ENCODE data around the gene SLC16A14.

DNA sequence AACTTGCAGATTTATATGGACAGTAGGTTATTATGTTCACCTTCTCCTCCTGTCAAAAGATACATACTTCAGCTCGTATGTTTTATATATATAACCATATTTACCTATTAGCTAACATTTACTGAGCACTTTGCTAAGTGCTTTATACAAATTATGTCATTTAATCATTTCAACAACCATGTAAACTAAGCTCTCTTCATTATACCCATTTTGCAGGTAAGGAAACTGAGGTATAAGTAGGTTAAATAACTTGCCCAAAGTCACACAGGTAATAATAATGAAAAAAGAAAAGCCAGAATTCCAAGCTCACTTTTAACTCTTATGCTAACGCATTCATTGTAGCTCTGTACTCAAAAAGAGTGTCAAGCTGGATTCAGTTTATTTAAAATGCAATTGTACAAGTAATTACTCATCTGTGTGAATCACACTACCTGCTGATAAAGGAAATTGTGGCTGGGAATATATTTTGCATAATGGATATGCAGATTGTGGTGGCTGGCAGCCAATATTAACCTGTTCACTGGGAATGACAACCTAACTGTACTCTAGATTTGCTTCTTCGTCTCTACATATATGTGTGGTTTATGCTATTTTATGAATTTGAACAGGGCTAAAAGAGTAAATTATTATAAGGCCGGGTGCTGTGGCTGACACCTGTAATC, 20.6 kb downstream of the SLC16A14 start:
- TF ChIP-seq STAT3 (IDR thresholded peaks at IDR 0.05; ENCODE audit: low read depth, low read length) (no peak), POLR2A (IDR thresholded peaks at IDR 0.05; ENCODE audit: low read depth, low read length) (no peak), TARDBP (IDR thresholded peaks at IDR 0.05; ENCODE audit: borderline replicate concordance) (no peak), SREBF2 (IDR thresholded peaks at IDR 0.05; ENCODE audit: low read length) (no peak), PML (IDR thresholded peaks at IDR 0.05; ENCODE audit: low read length) (no peak), HCFC1 (IDR thresholded peaks at IDR 0.05; ENCODE audit: low read length) (no peak), TAF1 (IDR thresholded peaks at IDR 0.05; ENCODE audit: borderline replicate concordance, low read depth, low read length) (no peak)
- TF ChIP-seq, protein P1, sequence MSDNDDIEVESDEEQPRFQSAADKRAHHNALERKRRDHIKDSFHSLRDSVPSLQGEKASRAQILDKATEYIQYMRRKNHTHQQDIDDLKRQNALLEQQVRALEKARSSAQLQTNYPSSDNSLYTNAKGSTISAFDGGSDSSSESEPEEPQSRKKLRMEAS (IDR thresholded peaks at IDR 0.05; ENCODE audit: low read depth, low read length): no peak
- TF ChIP-seq, protein P2, sequence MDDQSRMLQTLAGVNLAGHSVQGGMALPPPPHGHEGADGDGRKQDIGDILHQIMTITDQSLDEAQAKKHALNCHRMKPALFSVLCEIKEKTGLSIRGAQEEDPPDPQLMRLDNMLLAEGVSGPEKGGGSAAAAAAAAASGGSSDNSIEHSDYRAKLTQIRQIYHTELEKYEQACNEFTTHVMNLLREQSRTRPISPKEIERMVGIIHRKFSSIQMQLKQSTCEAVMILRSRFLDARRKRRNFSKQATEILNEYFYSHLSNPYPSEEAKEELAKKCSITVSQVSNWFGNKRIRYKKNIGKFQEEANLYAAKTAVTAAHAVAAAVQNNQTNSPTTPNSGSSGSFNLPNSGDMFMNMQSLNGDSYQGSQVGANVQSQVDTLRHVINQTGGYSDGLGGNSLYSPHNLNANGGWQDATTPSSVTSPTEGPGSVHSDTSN (IDR thresholded peaks at IDR 0.05; ENCODE audit: insufficient replicate concordance, low read depth, low read length): no peak
- TF ChIP-seq, protein P3, sequence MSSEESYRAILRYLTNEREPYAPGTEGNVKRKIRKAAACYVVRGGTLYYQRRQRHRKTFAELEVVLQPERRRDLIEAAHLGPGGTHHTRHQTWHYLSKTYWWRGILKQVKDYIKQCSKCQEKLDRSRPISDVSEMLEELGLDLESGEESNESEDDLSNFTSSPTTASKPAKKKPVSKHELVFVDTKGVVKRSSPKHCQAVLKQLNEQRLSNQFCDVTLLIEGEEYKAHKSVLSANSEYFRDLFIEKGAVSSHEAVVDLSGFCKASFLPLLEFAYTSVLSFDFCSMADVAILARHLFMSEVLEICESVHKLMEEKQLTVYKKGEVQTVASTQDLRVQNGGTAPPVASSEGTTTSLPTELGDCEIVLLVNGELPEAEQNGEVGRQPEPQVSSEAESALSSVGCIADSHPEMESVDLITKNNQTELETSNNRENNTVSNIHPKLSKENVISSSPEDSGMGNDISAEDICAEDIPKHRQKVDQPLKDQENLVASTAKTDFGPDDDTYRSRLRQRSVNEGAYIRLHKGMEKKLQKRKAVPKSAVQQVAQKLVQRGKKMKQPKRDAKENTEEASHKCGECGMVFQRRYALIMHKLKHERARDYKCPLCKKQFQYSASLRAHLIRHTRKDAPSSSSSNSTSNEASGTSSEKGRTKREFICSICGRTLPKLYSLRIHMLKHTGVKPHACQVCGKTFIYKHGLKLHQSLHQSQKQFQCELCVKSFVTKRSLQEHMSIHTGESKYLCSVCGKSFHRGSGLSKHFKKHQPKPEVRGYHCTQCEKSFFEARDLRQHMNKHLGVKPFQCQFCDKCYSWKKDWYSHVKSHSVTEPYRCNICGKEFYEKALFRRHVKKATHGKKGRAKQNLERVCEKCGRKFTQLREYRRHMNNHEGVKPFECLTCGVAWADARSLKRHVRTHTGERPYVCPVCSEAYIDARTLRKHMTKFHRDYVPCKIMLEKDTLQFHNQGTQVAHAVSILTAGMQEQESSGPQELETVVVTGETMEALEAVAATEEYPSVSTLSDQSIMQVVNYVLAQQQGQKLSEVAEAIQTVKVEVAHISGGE (CRISPR knock-in tag; IDR thresholded peaks at IDR 0.05): no peak
- TF ChIP-seq, protein P4, sequence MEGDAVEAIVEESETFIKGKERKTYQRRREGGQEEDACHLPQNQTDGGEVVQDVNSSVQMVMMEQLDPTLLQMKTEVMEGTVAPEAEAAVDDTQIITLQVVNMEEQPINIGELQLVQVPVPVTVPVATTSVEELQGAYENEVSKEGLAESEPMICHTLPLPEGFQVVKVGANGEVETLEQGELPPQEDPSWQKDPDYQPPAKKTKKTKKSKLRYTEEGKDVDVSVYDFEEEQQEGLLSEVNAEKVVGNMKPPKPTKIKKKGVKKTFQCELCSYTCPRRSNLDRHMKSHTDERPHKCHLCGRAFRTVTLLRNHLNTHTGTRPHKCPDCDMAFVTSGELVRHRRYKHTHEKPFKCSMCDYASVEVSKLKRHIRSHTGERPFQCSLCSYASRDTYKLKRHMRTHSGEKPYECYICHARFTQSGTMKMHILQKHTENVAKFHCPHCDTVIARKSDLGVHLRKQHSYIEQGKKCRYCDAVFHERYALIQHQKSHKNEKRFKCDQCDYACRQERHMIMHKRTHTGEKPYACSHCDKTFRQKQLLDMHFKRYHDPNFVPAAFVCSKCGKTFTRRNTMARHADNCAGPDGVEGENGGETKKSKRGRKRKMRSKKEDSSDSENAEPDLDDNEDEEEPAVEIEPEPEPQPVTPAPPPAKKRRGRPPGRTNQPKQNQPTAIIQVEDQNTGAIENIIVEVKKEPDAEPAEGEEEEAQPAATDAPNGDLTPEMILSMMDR (IDR thresholded peaks at IDR 0.05 in 2 of 3, conservative IDR thresholded peaks at IDR 0.05 in 1 of 3; ENCODE audit: control insufficient read depth in 2 of 3, extremely low read depth in 1 of 3, insufficient read depth in 1 of 3, low read depth in 3 of 3, low read length in 3 of 3): no peak

Measured in GM12878 (cell line).